Fibroblast of skin of abdomen (primary cell): Measurements from ENCODE around the gene PYDC1.
A peak's percentile ranks its signal among the peaks of the same experiment; 100 is the strongest.
"Not testable (repeated sequence)": the region's sequence is repeated elsewhere in the genome, so short reads cannot be mapped to it uniquely, and the experiment has no call there.

Experiments
- DNase-seq: peaks from one replicate; pipeline ENCODE4 v3.0.0-alpha.2; 2013

Gene PYDC1

GRCh38 chr16:31195861-31196260 lies 21.1 kb downstream of the PYDC1 start:
- not testable (repeated sequence) for DNase-seq

GRCh38 chr16:31194898-31195297 lies 22.0 kb downstream of the PYDC1 start:
- DNase-seq: no peak

GRCh38 chr16:31193874-31194273 lies 23.1 kb downstream of the PYDC1 start:
- DNase-seq: no peak

- no peak for DNase-seq
Observed at GRCh38 chr16:31192856-31193642, 23.9 kb downstream of the PYDC1 start.

GRCh38 chr16:31191697-31192428 lies 25.1 kb downstream of the PYDC1 start:
- DNase-seq: no peak

- DNase-seq: no peak
Observed at GRCh38 chr16:31190818-31191444, 26.0 kb downstream of the PYDC1 start.

GRCh38 chr16:31190061-31190460 lies 26.9 kb downstream of the PYDC1 start:
- no peak for DNase-seq

GRCh38 chr16:31189412-31189778 lies 27.5 kb downstream of the PYDC1 start:
- no peak for DNase-seq

- no peak for DNase-seq
Observed at GRCh38 chr16:31188450-31189411, 28.2 kb downstream of the PYDC1 start.

GRCh38 chr16:31187808-31188189 lies 29.1 kb downstream of the PYDC1 start:
- no peak for DNase-seq

GRCh38 chr16:31186930-31187807 lies 29.8 kb downstream of the PYDC1 start:
- DNase-seq: no peak

- no peak for DNase-seq
Observed at GRCh38 chr16:31186176-31186575, 30.8 kb downstream of the PYDC1 start.

GRCh38 chr16:31185339-31185738 lies 31.6 kb downstream of the PYDC1 start:
- no peak for DNase-seq

- DNase-seq: no peak
Observed at GRCh38 chr16:31184888-31185287, 32.0 kb downstream of the PYDC1 start.

GRCh38 chr16:31183432-31184428 lies 33.2 kb downstream of the PYDC1 start:
- no peak for DNase-seq

- DNase-seq: no peak
Observed at GRCh38 chr16:31182391-31182790, 34.5 kb downstream of the PYDC1 start.

- no peak for DNase-seq
Observed at GRCh38 chr16:31181102-31181830, 35.7 kb downstream of the PYDC1 start.

- DNase-seq: peak; percentile 86
Observed at GRCh38 chr16:31179747-31180459, 37.0 kb downstream of the PYDC1 start, which contains the start of gene FUS. TSS of gene FUS (plus strand) at chr16:31180139. CDS start at chr16:31180215, 76 bp downstream.
